Measurements from ENCODE around the gene ATXN1L.
"Not testable (repeated sequence)": the region's sequence is repeated elsewhere in the genome, so short reads cannot be mapped to it uniquely, and the experiment has no call there.

The ATXN1L gene

GRCh38 chr16:71852561-71852960 lies 6.8 kb downstream of the ATXN1L start:
- no peak for DNase-seq

- no peak for DNase-seq
Measured at GRCh38 chr16:71853413-71853812, 7.6 kb downstream of the ATXN1L start.

- DNase-seq, result no peak
Measured at GRCh38 chr16:71854369-71854948, 8.7 kb downstream of the ATXN1L start.

- DNase-seq, result no peak
Measured at GRCh38 chr16:71855937-71856662, 10.3 kb downstream of the ATXN1L start.

DNA sequence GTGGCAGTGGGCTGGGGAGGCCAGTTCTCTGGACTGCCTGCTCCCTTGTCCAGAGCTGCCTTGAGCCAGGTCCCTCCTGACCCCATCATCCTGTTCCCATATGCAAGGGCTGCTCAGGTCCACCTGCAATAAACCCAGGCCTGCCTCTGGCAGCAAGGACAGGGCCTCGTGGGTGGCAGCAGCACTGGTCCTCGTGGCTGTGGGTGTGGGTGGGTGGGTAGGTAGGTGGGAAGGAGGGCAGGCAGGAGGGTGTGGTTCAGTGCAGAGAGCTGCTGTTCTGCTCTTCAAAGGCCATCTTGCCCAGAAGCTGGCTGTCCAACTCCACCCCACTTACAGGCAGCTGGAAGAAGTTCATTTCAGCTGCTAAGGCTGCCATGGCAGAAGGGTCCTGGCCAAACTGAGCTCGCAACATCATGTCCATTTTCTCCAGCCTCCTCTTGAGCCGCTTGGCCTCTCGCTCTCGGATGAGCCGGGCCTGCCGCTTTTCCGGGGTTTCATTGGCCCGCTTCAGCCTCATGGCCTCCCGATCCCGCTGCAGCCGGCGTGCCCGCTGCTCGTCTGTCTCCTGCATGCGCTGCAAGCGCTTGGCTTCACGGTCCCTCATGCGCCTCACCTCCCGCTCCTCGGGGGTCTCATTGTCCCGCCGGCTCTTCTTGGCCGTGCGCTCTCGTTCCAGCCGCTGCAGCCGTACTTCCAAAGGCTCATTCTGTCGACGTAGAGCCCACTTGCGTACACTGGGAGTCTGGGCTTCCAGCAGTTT lies 14.2 kb downstream of the ATXN1L start:
- DNase-seq, result no peak

- DNase-seq, result no peak
Measured at GRCh38 chr16:71863995-71864394, 18.2 kb downstream of the ATXN1L start.

GRCh38 chr16:71865173-71865863 lies 19.5 kb downstream of the ATXN1L start:
- no peak for DNase-seq

DNA sequence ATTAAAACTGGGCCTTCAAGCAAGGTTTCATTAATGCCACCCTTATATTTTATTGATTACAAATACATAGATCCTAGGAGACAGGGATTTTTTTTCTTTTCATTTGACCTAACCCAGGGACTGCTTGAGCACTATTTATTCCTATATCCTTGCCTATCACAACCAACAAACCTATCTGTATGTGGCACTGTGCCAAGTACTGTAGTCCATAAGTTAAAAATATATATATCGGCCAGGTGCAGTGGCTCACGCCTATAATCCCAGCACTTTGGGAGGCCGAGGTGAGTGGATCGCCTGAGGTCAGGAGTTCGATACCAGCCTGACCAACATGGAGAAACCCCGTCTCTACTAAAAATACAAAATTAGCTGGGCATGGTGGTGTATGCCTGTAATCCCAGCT lies 21.4 kb downstream of the ATXN1L start:
- DNase-seq, result not testable (repeated sequence)

- DNase-seq, result no peak
Measured at GRCh38 chr16:71867939-71868338, 22.2 kb downstream of the ATXN1L start.

- DNase-seq, result no peak
Measured at GRCh38 chr16:71869089-71869488, 23.3 kb downstream of the ATXN1L start.

- no peak for DNase-seq
Measured at GRCh38 chr16:71870818-71871217, 25.0 kb downstream of the ATXN1L start.

GRCh38 chr16:71873199-71873598 lies 27.4 kb downstream of the ATXN1L start:
- no peak for DNase-seq

- DNase-seq, result no peak
Measured at GRCh38 chr16:71878911-71879310, 33.1 kb downstream of the ATXN1L start.

- DNase-seq, result no peak
Measured at GRCh38 chr16:71880176-71880575, 34.4 kb downstream of the ATXN1L start.

- peak; percentile 77 for DNase-seq
Measured at GRCh38 chr16:71882505-71883167, 36.9 kb downstream of the ATXN1L start.

DNA sequence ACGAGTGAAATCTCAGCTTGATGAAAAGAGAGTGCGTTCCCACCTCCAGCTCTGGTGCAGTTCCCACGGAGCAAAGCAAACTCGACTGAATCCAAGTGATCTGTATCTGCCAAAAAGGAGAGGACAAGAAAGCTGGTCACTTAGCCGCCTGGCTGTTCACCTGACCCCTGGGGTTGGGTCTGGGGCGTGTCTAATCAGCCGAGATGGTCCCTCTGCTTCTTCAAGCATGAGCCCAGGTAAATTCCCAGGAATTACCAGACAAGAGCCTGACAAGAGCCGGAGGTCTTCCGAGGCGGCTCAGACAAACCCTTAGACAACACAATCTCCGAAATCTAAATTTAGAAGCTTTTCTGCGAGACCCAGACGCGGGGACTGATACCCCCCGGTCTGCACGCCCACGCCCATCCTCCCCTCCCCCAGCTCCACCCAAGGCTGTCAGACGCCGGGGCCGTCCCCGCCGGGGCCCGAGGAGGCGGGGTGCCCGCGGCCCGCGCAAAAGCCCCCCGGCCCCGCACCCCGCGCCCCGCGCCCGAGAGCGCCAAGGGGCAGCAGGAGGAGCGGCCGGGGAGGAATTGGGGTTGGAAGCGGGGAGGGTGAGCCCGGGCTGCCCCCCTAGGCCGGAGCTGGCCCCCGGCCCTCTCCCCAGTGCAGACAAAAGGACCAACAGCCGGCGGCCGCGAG lies 37.5 kb downstream of the ATXN1L start:
- peak; percentile 52 for DNase-seq

- DNase-seq, result peak; percentile 65
Measured at GRCh38 chr16:71883849-71884638, 38.3 kb downstream of the ATXN1L start, which contains the start of gene ZNF821. Gene ZNF821 (minus strand): TSS chr16:71884182. CDS start chr16:71879946, 4,236 bp downstream.

- no peak for DNase-seq
Measured at GRCh38 chr16:71885261-71885650, 39.5 kb downstream of the ATXN1L start.

DNA sequence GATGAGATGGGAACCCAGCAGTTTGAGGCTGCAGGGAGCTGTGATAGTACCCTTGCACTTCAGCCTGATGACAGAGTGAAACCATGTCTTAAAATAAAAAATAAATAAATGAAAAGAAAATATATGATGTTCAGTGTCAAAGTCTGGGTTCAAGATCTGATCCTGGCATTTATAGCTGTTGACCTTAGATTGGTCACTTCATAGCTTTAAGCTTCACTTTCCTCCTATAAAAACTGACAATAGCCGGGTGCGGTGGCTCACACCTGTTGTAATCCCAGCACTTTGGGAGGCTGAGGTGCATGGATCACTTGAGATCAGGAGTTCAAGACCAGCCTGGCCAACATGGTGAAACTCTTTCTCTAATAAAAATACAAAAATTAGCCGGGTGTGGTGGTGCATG lies 43.4 kb downstream of the ATXN1L start:
- DNase-seq, result no peak

GRCh38 chr16:71893888-71894228 lies 48.1 kb downstream of the ATXN1L start:
- no peak for DNase-seq

DNA sequence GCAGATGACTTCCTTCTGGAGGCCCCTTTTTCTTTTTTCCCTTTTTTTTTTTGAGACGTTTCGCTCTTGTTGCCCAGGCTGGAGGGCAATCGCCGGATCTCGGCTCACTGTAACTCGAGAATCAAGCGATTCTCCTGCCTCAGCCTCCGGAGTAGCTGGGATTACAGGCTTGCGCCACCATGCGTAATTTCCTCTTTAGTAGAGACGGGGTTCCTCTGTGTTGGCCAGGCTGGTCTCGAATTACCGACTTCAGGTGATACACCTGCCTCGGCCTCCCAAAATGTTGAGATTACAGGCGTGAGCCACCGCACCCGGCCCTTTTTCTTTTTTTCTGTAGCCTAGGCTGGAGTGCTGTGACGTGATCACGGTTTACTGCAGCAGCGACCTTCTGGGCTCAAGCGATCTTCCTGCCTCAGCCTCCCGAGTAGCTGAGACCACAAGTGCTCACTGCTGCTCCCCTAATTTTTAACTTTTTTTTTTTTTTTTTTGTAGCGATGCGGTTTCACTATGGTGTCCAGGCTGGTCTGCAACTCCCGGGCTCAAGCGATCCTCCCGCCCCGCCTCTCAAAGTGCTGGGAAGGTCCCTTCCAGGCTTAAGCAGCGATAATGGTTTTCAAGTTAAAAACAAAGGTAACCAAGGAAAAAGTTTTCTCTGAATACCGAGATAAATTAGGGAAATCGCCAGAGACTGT lies 48.6 kb downstream of the ATXN1L start:
- peak; percentile 22 for DNase-seq

Data from effector CD4-positive, alpha-beta T cell (primary cell).